K562 (cell line): Measurements from ENCODE around the gene LTBP2. TPM values are rescaled to one million over a fixed set of nuclear protein-coding genes. Genes with fewer than 3 reads are reported as not detected.

ENCODE experiments used
- ATAC-seq: fragments of 200-7000 bp; cut with Tn5 transposase; 3 replicates; pipeline ENCODE4 v1.9.1; 2020; ENCODE audit warnings: moderate library complexity
- BruUV-seq: library from RNA; stranded (reverse); fragments of 400-500 nt; replicated peaks from 2 replicates; lab custom pipeline; 2021; lab: Mats Ljungman, UMichigan
- CTCF ChIA-PET: fragments of 300-600 bp; formaldehyde crosslinking; extraction: SDS; loops from one replicate; lab custom pipeline; 2021; ENCODE audit warnings: low intra/inter-chr PET ratio; lab: Yijun Ruan, JAX
- POLR2A ChIA-PET: fragments of 300-600, 350-650 bp; sonication (Branson Sonifier 250); formaldehyde crosslinking; extraction: SDS; loops from one replicate; lab custom pipeline; 2021; ENCODE audit warnings: antibody characterized with exemption, inconsistent platforms; lab: Yijun Ruan, JAX
- DNase-seq, 4 experiments: peaks; one replicate each; pipeline versions ENCODE4 v3.0.0 to v3.0.0-alpha.2; 2011 to 2018; ENCODE audit warnings: low spot score in 3 of 4, mixed read lengths in 3 of 4; ENCODE audit errors: extremely low read depth in 1 of 4
- FAIRE-seq: peaks from 2 replicates; lab custom pipeline; 2011; peaks lifted over from hg19 to GRCh38; lab: Jason Lieb, UNC
- H2AFZ ChIP-seq: 2 replicates; pipeline ENCODE4 v1.6.0; 2011; ENCODE audit warnings: low read depth, low read length, control low read depth, inconsistent platforms
- H3K27ac ChIP-seq: fragments of 200-600 bp; 3 replicates; pipeline ENCODE4 v1.8.0; 2011; ENCODE audit warnings: low read depth, mild to moderate bottlenecking, control low read depth, inconsistent platforms, low read length, moderate library complexity, mixed read lengths; ENCODE audit errors: extremely low read depth
- H3K27me3 ChIP-seq, 2 experiments: fragments of 300-600 bp in 1 of 2; 2 replicates in 1 of 2; 3 replicates in 1 of 2; pipeline versions ENCODE4 v1.6.0 to v1.8.0; 2011; ENCODE audit warnings: inconsistent platforms in 2 of 2, low read length in 2 of 2, mild to moderate bottlenecking in 1 of 2, mixed read lengths in 1 of 2, moderate library complexity in 1 of 2; ENCODE audit not compliant: control insufficient read depth in 2 of 2, insufficient read depth in 2 of 2
- H3K36me3 ChIP-seq: fragments of 300-600 bp; 3 replicates; pipeline ENCODE4 v1.8.0; 2011; ENCODE audit warnings: mild to moderate bottlenecking, low read length, inconsistent platforms; ENCODE audit not compliant: control insufficient read depth, insufficient read depth
- H3K4me1 ChIP-seq, 2 experiments: fragments of 200-600 bp in 1 of 2; replicated peaks in 1 of 2; 2 replicates in 1 of 2; 3 replicates in 1 of 2; pipeline versions ENCODE4 v1.5.1 to v1.8.0; 2011; ENCODE audit warnings: inconsistent platforms in 2 of 2, low read length in 2 of 2, mild to moderate bottlenecking in 1 of 2, mixed read lengths in 1 of 2, moderate library complexity in 1 of 2; ENCODE audit not compliant: control insufficient read depth in 2 of 2, insufficient read depth in 2 of 2
- H3K4me2 ChIP-seq: 2 replicates; pipeline ENCODE4 v1.6.1; 2011; ENCODE audit warnings: low read length, control low read depth, inconsistent platforms, mixed read lengths; ENCODE audit not compliant: insufficient read depth
- H3K4me3 ChIP-seq: fragments of 200-600 bp; sonication (generic), shearing (Covaris generic); 2 replicates; pipeline ENCODE4 v1.5.1; 2016; ENCODE audit warnings: control low read depth, inconsistent platforms
- H3K79me2 ChIP-seq: fragments of 200-600 bp; 3 replicates; pipeline ENCODE4 v1.8.0; 2011; ENCODE audit warnings: low read length, inconsistent platforms; ENCODE audit not compliant: control insufficient read depth, insufficient read depth
- H3K9ac ChIP-seq, 2 experiments: 2 replicates each; pipeline versions ENCODE4 v1.6.0 to v1.6.1; 2011; ENCODE audit warnings: low read depth in 2 of 2, low read length in 2 of 2, control low read depth in 1 of 2, inconsistent platforms in 1 of 2, mild to moderate bottlenecking in 1 of 2, mixed read lengths in 1 of 2; ENCODE audit not compliant: insufficient read depth in 1 of 2
- H3K9me1 ChIP-seq: one replicate; pipeline ENCODE4 v1.6.0; 2011; ENCODE audit warnings: inconsistent platforms, mild to moderate bottlenecking, low read length, moderate library complexity; ENCODE audit not compliant: control insufficient read depth, insufficient read depth
- H3K9me3 ChIP-seq: replicated peaks from 2 replicates; pipeline ENCODE4 v1.5.1; 2011; ENCODE audit warnings: low read depth, low read length, inconsistent platforms; ENCODE audit not compliant: control insufficient read depth, insufficient read depth
- H4K20me1 ChIP-seq: replicated peaks from 2 replicates; pipeline ENCODE4 v1.6.1; 2011; ENCODE audit warnings: low read length, inconsistent platforms, mixed read lengths; ENCODE audit not compliant: control insufficient read depth, insufficient read depth
- ATF7 ChIP-seq: fragments of 450-650 bp; IDR thresholded peaks from 2 replicates; pipeline ENCODE4 v1.7.1; 2014; ENCODE audit warnings: mild to moderate bottlenecking, moderate library complexity
- HNRNPUL1 ChIP-seq: fragments of 200-400 bp; formaldehyde crosslinking; IDR thresholded peaks from 2 replicates; pipeline ENCODE4 v1.6.1; 2017; ENCODE audit warnings: low read length
- ILF3 ChIP-seq: fragments of 450-650 bp; IDR thresholded peaks from 2 replicates; pipeline ENCODE4 v1.6.1; 2018; ENCODE audit warnings: antibody characterized with exemption, mild to moderate bottlenecking, moderate library complexity, borderline replicate concordance
- NELFE ChIP-seq: IDR thresholded peaks from 2 replicates; pipeline ENCODE4 v1.6.1; 2011; ENCODE audit warnings: mild to moderate bottlenecking; ENCODE audit not compliant: insufficient read depth, insufficient read length
- POLR2AphosphoS5 ChIP-seq: IDR thresholded peaks from 2 replicates; pipeline ENCODE4 v1.6.1; 2011; ENCODE audit warnings: mild to moderate bottlenecking, low read depth, low read length, moderate library complexity; ENCODE audit not compliant: control insufficient read depth, insufficient read depth
- SIRT6 ChIP-seq: IDR thresholded peaks from one replicate; pipeline ENCODE4 v1.6.1; 2012; ENCODE audit warnings: low read depth, mild to moderate bottlenecking, control low read depth, inconsistent platforms, low read length, moderate library complexity
- TRIM24 ChIP-seq, 2 experiments: fragments of 450-650 bp; IDR thresholded peaks; 2 replicates each; pipeline ENCODE4 v1.6.1; 2016
- ZNF143 ChIP-seq: sonication (generic); formaldehyde crosslinking; IDR thresholded peaks from 2 replicates; pipeline ENCODE4 v1.9.0; 2022; ENCODE audit warnings: mild to moderate bottlenecking, missing genetic modification reagents
- WGBS: fragments of 100-300 bp; shearing (Covaris generic); methylation state at CpG from one replicate; pipeline ENCODE4 v1.1.6; 2016; ENCODE audit warnings: low coverage, mixed read lengths; ENCODE audit not compliant: insufficient coverage; ENCODE audit errors: missing lambda C conversion rate; 5-methylcytosine and 5-hydroxymethylcytosine counted together
- in situ Hi-C: fragments of 300-500 bp; cut with MboI; formaldehyde crosslinking; loops from 4 replicates; pipeline ENCODE4 v1.15.0; 2018; ENCODE audit warnings: inconsistent platforms, mixed read lengths
- intact Hi-C: fragments of 100-400 bp; cut with micrococcal nuclease; formaldehyde crosslinking; loops from 2 replicates; pipeline ENCODE4 v1.14.2; 2022
- polyA plus RNA-seq, 8 experiments: library from polyadenylated mRNA; depleted of rRNA in 4 of 8; stranded (reverse) in 5 of 8; unstranded in 3 of 8; fragments of >200 nt; fragmentation: Nextera tagmentation in 2 of 8; fragmentation: Illumina TruSeq in 1 of 8; extraction: Ambion mirVana in 2 of 8; extraction: Trizol in 1 of 8; gene quantifications; 2 replicates each; pipeline versions ENCODE4 v1.2.1 to v1.2.3, GENCODE V29; 2011 to 2014; ENCODE audit warnings: inconsistent platforms in 1 of 8, missing spikeins in 1 of 8
- total RNA-seq, 7 experiments: library from RNA; depleted of rRNA in 6 of 7; stranded (reverse); fragments of >200 nt in 6 of 7; fragmentation: Illumina TruSeq in 2 of 7; extraction: Trizol in 2 of 7; gene quantifications; 2 replicates each; pipeline versions ENCODE4 v1.2.1 to v1.2.3, GENCODE V29; 2011 to 2021; ENCODE audit warnings: low replicate concordance in 1 of 7
- TF ChIP-seq, protein P1 (sequence below): fragments of 450-650 bp; IDR thresholded peaks from 2 replicates; pipeline ENCODE4 v1.6.1; 2016; ENCODE audit warnings: low read depth, mild to moderate bottlenecking, moderate library complexity
- TF ChIP-seq, protein P2 (sequence below): IDR thresholded peaks from 2 replicates; pipeline ENCODE4 v1.6.1; 2016; ENCODE audit warnings: missing genetic modification characterization, missing compliant biosample characterization
- TF ChIP-seq, protein P3 (sequence below): fragments of 450-650 bp; formaldehyde crosslinking; IDR thresholded peaks from 2 replicates; pipeline ENCODE4 v1.4.0; 2022; ENCODE audit warnings: missing genetic modification characterization
- TF ChIP-seq, protein P4 (sequence below): fragments of 450-650 bp; formaldehyde crosslinking; conservative IDR thresholded peaks from 2 replicates; pipeline ENCODE4 v1.4.0; 2022; ENCODE audit warnings: mild to moderate bottlenecking, missing genetic modification characterization
- TF ChIP-seq, protein P5 (sequence below): fragments of 250-450 bp; sonication (Bioruptor Pico); IDR thresholded peaks from 2 replicates; pipeline ENCODE4 v1.8.0; 2021; ENCODE audit warnings: mild to moderate bottlenecking, moderate library complexity

Gene LTBP2
- total and polyA plus RNA-seq, 9 of the 15 experiments (the other 6 are each of a cell fraction or from before 2014, with no cell fraction given): under 0.01 to 0.18 (median 0.03) TPM; not detected in 3

DNA sequence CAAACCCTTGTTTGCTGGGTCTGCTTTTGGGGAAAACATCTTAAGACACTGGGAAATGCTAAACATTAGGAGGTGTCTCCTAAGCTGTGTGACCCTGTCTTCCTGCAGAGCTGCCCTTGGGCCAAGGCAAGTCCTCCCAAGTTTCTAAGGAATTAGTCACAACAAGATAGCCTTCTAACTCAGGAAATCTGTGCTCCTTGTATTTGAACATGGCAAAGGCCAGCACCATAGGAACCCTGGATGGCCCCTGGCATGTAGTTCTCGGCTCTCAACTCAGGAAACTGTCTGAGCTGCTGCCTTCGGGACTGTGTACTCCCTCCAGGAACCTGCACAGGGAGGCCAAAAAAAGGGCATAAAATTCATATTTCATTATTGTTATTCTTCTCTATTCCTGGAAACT is 37.6 kb upstream of the LTBP2 start (continued):
- TF ChIP-seq HNRNPUL1 (no peak), NELFE (no peak), SIRT6 (no peak)
- TF ChIP-seq, protein P1, sequence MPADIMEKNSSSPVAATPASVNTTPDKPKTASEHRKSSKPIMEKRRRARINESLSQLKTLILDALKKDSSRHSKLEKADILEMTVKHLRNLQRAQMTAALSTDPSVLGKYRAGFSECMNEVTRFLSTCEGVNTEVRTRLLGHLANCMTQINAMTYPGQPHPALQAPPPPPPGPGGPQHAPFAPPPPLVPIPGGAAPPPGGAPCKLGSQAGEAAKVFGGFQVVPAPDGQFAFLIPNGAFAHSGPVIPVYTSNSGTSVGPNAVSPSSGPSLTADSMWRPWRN: no peak
- TF ChIP-seq, all 486 proteins: peak for 0

DNA sequence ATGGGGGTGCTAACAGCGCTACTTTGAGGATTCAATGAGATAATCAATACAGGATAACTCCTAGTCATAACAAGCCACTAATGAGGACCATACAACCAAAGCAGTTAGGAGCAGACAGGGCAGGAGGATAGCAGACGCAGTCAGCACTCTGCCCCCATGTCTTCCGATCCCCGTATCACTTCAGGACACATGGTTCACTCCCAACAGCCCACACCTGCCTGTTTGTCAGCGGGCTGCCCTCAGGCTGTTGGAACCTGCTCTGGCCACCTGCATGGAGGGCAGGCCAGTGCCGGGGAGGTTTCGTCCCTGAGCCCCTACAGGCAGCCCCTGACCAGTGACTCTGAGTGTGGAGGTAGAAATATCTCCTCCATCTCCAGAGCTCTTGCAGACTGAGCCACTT is 37.1 kb upstream of the LTBP2 start:
- intact Hi-C loops (no loop called here), in situ Hi-C loops (no loop called here)
- Histone ChIP-seq H3K9ac (no peak overlapping the region), H3K4me1 (peaks cover 0 to 3% of the 10 kb centered on the region in 2 experiments; a peak in 3 of 5 replicates), H3K9me1 (no peaks in the 10 kb centered on the region), H3K27me3 (no peaks in the 10 kb centered on the region; a peak in 1 of 5 replicates), H4K20me1 (no peaks in the 10 kb centered on the region), H3K36me3 (no peaks in the 10 kb centered on the region), H3K79me2 (no peaks in the 10 kb centered on the region), H2AFZ (no peak overlapping the region), H3K27ac (no peak overlapping the region), H3K4me2 (no peak overlapping the region), H3K4me3 (no peak overlapping the region), H3K9me3 (no peaks in the 10 kb centered on the region)
- FAIRE-seq (peak; percentile 6), ATAC-seq (peak; percentile 82), DNase-seq (peak; percentile 41 to 66 (median 55))
- ChIA-PET POLR2A (interaction anchor here (1.2 to 1.6 kb wide), 2 partner anchors 10 to 13 kb away, joined by 3 to 5 read pairs; no protein-coding TSS in a partner anchor), CTCF (no interaction called here)
- BruUV-seq: no TSS peak
- WGBS: 3% methylated on average over 7 of the region's 7 CpGs
- TF ChIP-seq ZNF143 (CRISPR knock-in tag) (no peak), ILF3 (no peak), TRIM24 (IDR thresholded peaks at IDR 0.05) (peak; percentile 65 to 67), POLR2AphosphoS5 (peak; percentile 52; the same call in 1 of the 2 replicates), ATF7 (0 out of 2 replicates have a peak, but pooled peaks have one; percentile 22)
- TF ChIP-seq, protein P2, sequence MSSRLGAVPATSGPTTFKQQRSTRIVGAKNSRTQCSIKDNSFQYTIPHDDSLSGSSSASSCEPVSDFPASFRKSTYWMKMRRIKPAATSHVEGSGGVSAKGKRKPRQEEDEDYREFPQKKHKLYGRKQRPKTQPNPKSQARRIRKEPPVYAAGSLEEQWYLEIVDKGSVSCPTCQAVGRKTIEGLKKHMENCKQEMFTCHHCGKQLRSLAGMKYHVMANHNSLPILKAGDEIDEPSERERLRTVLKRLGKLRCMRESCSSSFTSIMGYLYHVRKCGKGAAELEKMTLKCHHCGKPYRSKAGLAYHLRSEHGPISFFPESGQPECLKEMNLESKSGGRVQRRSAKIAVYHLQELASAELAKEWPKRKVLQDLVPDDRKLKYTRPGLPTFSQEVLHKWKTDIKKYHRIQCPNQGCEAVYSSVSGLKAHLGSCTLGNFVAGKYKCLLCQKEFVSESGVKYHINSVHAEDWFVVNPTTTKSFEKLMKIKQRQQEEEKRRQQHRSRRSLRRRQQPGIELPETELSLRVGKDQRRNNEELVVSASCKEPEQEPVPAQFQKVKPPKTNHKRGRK (tag): no peak
- TF ChIP-seq, protein P3, sequence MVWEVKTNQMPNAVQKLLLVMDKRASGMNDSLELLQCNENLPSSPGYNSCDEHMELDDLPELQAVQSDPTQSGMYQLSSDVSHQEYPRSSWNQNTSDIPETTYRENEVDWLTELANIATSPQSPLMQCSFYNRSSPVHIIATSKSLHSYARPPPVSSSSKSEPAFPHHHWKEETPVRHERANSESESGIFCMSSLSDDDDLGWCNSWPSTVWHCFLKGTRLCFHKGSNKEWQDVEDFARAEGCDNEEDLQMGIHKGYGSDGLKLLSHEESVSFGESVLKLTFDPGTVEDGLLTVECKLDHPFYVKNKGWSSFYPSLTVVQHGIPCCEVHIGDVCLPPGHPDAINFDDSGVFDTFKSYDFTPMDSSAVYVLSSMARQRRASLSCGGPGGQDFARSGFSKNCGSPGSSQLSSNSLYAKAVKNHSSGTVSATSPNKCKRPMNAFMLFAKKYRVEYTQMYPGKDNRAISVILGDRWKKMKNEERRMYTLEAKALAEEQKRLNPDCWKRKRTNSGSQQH (CRISPR knock-in tag): no peak
- TF ChIP-seq, protein P4, sequence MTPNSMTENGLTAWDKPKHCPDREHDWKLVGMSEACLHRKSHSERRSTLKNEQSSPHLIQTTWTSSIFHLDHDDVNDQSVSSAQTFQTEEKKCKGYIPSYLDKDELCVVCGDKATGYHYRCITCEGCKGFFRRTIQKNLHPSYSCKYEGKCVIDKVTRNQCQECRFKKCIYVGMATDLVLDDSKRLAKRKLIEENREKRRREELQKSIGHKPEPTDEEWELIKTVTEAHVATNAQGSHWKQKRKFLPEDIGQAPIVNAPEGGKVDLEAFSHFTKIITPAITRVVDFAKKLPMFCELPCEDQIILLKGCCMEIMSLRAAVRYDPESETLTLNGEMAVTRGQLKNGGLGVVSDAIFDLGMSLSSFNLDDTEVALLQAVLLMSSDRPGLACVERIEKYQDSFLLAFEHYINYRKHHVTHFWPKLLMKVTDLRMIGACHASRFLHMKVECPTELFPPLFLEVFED: no peak
- TF ChIP-seq, protein P5, sequence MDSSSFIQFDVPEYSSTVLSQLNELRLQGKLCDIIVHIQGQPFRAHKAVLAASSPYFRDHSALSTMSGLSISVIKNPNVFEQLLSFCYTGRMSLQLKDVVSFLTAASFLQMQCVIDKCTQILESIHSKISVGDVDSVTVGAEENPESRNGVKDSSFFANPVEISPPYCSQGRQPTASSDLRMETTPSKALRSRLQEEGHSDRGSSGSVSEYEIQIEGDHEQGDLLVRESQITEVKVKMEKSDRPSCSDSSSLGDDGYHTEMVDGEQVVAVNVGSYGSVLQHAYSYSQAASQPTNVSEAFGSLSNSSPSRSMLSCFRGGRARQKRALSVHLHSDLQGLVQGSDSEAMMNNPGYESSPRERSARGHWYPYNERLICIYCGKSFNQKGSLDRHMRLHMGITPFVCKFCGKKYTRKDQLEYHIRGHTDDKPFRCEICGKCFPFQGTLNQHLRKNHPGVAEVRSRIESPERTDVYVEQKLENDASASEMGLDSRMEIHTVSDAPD: no peak
